Measurements from ENCODE around the gene DOCK10. TPM values are rescaled to one million over a fixed set of nuclear protein-coding genes. Genes with fewer than 3 reads are reported as not detected.

The DOCK10 gene
- total and polyA plus RNA-seq, 10 of the 15 experiments (the other 5 are each of a cell fraction or from before 2014, with no cell fraction given), result 16.9 to 120 (median 85.5) TPM

DNA sequence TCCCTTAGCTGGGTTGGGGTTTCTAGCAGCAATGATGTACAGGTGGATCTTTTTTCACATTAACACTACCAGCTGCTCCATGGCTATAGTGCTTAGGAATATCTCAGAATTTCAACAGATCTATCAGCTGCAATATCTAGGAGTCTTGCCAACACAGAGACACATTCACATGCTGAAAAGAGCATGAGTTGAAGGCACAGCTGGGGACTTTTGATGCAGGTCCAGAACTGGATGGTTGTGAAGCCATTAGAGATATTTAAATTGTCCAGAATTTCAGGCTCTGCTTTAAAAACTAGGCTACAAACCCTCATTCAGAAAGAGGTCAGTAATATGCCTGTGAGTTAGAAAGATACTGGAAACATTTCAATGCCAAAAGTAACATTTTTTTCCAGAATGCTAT is 203.9 kb downstream of the DOCK10 start:
- SMC1A ChIA-PET (ENCODE audit: uncharacterized antibody, unreplicated experiment), result no interaction called here
- intact Hi-C loops (cut with micrococcal nuclease; ENCODE audit: unreplicated experiment), result no loop called here

More for the DNA sequence above, 203.9 kb downstream of the DOCK10 start:
- Histone ChIP-seq H3K4me1 (ENCODE audit: control insufficient read depth, insufficient read depth, low read length) (no peaks in the 10 kb centered on the region), H3K4me3 (no peak overlapping the region), H3K9me3 (replicated peaks; ENCODE audit: control insufficient read depth, insufficient read depth, low read length) (no peaks in the 10 kb centered on the region), H3K27me3 (replicated peaks in 1 of 2; ENCODE audit: control insufficient read depth in 2 of 2, insufficient read depth in 2 of 2, low read length in 1 of 2) (no peaks in the 10 kb centered on the region), H4K20me1 (ENCODE audit: control insufficient read depth, insufficient read depth) (no peaks in the 10 kb centered on the region), H2AFZ (ENCODE audit: control insufficient read depth, low read depth, low read length) (no peak overlapping the region), H3K9ac (ENCODE audit: control insufficient read depth, insufficient read depth, low read length) (no peak overlapping the region), H3K27ac (ENCODE audit: control insufficient read depth, insufficient read depth) (no peak overlapping the region), H3K4me2 (ENCODE audit: control insufficient read depth, insufficient read depth) (no peak overlapping the region), H3K36me3 (ENCODE audit: control insufficient read depth in 2 of 2, insufficient read depth in 2 of 2, low read length in 1 of 2) (peaks cover 8 to 54% of the 10 kb centered on the region in 2 experiments), H3K79me2 (ENCODE audit: control insufficient read depth, insufficient read depth, low read length) (no peaks in the 10 kb centered on the region)
- RAD21 ChIA-PET (ENCODE audit: unreplicated experiment), result no interaction called here
- no TSS peak for BruUV-seq (replicated peaks)
- no peak for ATAC-seq
- POLR2A ChIA-PET, result interaction anchor here (0.6 to 0.7 kb wide), 2 partner anchors 383 to 776 kb away, joined by 3 read pairs; no protein-coding TSS in a partner anchor
- in situ Hi-C loops (cut with MboI), result no loop called here
- TF ChIP-seq BACH1 (IDR thresholded peaks at IDR 0.05; ENCODE audit: borderline replicate concordance) (no peak), BHLHE40 (IDR thresholded peaks at IDR 0.05; ENCODE audit: borderline replicate concordance in 1 of 2, low read depth in 2 of 2, low read length in 1 of 2) (no peak), ZBED1 (IDR thresholded peaks at IDR 0.05; ENCODE audit: borderline replicate concordance) (no peak), PAX8 (IDR thresholded peaks at IDR 0.05) (no peak), DPF2 (IDR thresholded peaks at IDR 0.05) (no peak), EED (IDR thresholded peaks at IDR 0.05; ENCODE audit: low read depth) (no peak), SMC3 (IDR thresholded peaks at IDR 0.05; ENCODE audit: borderline replicate concordance, low read length) (no peak), FOXM1 (IDR thresholded peaks at IDR 0.05; ENCODE audit: low read depth, low read length) (no peak), MEF2A (IDR thresholded peaks at IDR 0.05; ENCODE audit: insufficient read depth, low read depth, low read length) (no peak), CHD4 (IDR thresholded peaks at IDR 0.05) (no peak), ZNF207 (IDR thresholded peaks at IDR 0.05; ENCODE audit: borderline replicate concordance) (no peak), MYB (IDR thresholded peaks at IDR 0.05; ENCODE audit: borderline replicate concordance, low read depth, low read length) (no peak), WRNIP1 (IDR thresholded peaks at IDR 0.05; ENCODE audit: borderline replicate concordance, low read depth, low read length) (no peak), ZNF217 (IDR thresholded peaks at IDR 0.05) (no peak), STAT1 (conservative IDR thresholded peaks at IDR 0.05) (no peak), ZSCAN29 (IDR thresholded peaks at IDR 0.05) (no peak)
- TF ChIP-seq, protein P1, sequence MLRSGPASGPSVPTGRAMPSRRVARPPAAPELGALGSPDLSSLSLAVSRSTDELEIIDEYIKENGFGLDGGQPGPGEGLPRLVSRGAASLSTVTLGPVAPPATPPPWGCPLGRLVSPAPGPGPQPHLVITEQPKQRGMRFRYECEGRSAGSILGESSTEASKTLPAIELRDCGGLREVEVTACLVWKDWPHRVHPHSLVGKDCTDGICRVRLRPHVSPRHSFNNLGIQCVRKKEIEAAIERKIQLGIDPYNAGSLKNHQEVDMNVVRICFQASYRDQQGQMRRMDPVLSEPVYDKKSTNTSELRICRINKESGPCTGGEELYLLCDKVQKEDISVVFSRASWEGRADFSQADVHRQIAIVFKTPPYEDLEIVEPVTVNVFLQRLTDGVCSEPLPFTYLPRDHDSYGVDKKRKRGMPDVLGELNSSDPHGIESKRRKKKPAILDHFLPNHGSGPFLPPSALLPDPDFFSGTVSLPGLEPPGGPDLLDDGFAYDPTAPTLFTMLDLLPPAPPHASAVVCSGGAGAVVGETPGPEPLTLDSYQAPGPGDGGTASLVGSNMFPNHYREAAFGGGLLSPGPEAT (IDR thresholded peaks at IDR 0.05; ENCODE audit: low read depth), result no peak
- no peak for FAIRE-seq
- DNase-seq (ENCODE audit: low read depth, low spot score), result no peak
- CTCF ChIA-PET, result interaction anchor here (1.6 kb wide), 1 partner anchor 163 kb away, joined by 8 read pairs; no protein-coding TSS in a partner anchor
